ENCODE data around the gene PSENEN. TPM values are rescaled to one million over a fixed set of nuclear protein-coding genes. Genes with fewer than 3 reads are reported as not detected.

The PSENEN gene
- total RNA-seq, 2 donors from 2014 or later: 39.9 to 65.2 TPM

DNA sequence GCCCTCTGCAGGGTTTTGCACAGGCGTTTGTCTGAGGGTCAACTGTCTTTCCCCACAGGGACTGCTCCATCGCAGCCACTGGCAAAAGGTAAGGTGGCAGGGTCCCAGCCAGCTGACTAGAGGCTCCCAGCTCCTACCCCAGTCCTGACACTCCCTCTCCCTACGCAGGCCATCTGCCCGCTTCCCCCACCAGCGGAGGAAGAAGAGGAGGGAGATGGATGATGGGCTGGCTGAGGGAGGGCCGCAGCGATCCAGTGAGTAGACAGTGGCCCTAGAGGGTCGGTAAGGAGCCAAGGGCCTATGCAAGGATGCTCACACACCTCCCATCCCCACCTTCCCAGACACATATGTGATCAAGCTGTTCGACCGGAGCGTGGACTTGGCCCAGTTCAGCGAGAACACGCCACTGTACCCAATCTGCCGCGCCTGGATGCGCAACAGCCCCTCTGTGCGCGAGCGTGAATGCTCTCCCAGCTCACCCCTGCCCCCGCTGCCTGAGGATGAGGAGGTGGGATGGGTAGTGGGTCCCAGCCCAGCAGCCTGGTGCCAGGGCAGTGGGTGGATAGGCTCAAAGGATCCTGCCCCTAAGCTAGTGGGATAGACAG lies 7.4 kb downstream of the PSENEN start:
- DNase-seq (ENCODE audit: low spot score): no peak
- no peaks in the 10 kb centered on the region for H3K27me3 ChIP-seq (replicated peaks; ENCODE audit: insufficient read depth)
- peaks cover 0 to 17% of the 10 kb centered on the region in 2 donors for H3K36me3 ChIP-seq
- intact Hi-C loops (cut with DNase I): loop anchor here (10.0 kb wide), 1 partner anchor 302 kb away; the partner anchor contains the start of genes THAP8 and WDR62
- no peaks in the 10 kb centered on the region for H3K9me3 ChIP-seq
- peaks cover 5% of the 10 kb centered on the region for H3K4me1 ChIP-seq (replicated peaks)
- H3K4me3 ChIP-seq: no peak overlapping the region
- 95% methylated on average over 20 of the region's 20 CpGs for WGBS
- TF ChIP-seq, protein P1, sequence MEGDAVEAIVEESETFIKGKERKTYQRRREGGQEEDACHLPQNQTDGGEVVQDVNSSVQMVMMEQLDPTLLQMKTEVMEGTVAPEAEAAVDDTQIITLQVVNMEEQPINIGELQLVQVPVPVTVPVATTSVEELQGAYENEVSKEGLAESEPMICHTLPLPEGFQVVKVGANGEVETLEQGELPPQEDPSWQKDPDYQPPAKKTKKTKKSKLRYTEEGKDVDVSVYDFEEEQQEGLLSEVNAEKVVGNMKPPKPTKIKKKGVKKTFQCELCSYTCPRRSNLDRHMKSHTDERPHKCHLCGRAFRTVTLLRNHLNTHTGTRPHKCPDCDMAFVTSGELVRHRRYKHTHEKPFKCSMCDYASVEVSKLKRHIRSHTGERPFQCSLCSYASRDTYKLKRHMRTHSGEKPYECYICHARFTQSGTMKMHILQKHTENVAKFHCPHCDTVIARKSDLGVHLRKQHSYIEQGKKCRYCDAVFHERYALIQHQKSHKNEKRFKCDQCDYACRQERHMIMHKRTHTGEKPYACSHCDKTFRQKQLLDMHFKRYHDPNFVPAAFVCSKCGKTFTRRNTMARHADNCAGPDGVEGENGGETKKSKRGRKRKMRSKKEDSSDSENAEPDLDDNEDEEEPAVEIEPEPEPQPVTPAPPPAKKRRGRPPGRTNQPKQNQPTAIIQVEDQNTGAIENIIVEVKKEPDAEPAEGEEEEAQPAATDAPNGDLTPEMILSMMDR (IDR thresholded peaks at IDR 0.05): no peak
- no peak for TF ChIP-seq POLR2AphosphoS5 (IDR thresholded peaks at IDR 0.05)
- no peak for TF ChIP-seq POLR2A (IDR thresholded peaks at IDR 0.05)
- H3K27ac ChIP-seq: no peak overlapping the region

DNA sequence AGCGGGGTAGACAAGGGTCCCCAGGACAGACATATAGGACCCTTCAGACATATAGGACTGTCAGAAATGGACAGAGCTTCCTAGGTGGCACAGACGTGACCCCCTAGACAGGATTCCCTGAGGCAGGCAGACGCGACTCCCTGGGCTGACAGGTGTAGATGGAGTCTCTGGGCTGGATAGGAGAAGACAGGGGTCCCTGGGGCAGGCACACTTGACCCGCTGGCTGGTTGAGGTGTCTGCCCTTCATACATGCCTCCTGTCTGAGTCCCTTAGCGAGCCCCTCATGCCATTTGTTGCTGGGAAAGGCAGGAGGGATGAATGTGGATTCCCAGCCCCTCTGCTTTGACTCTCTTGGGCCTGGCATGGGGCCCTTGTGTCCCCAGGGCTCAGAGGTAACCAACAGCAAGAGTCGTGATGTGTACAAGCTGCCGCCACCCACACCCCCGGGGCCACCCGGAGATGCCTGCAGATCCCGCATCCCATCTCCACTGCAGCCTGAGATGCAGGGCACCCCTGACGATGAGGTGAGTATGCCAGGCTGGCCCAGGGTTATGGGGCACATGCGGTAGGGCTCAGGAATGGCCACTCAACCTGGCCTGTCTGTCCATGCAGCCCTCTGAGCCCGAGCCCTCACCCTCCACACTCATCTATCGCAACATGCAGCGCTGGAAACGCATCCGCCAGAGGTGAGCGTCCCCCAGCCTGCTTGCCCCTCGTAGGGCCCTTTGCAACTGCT lies 8.4 kb downstream of the PSENEN start:
- 93% methylated on average over 20 of the region's 20 CpGs for WGBS
- TF ChIP-seq POLR2AphosphoS5 (IDR thresholded peaks at IDR 0.05): no peak
- no peak for TF ChIP-seq POLR2A (IDR thresholded peaks at IDR 0.05)
- TF ChIP-seq, protein P1 (IDR thresholded peaks at IDR 0.05): no peak
- no peaks in the 10 kb centered on the region for H3K9me3 ChIP-seq
- intact Hi-C loops (cut with DNase I): loop anchor here (10.0 kb wide), 1 partner anchor 301 kb away; the partner anchor contains the start of genes THAP8 and WDR62
- H3K4me3 ChIP-seq: no peak overlapping the region
- H3K27ac ChIP-seq: no peak overlapping the region
- H3K4me1 ChIP-seq (replicated peaks): peaks cover 5% of the 10 kb centered on the region
- peaks cover 0 to 17% of the 10 kb centered on the region in 2 donors for H3K36me3 ChIP-seq
- DNase-seq (ENCODE audit: low spot score): no peak
- H3K27me3 ChIP-seq (replicated peaks; ENCODE audit: insufficient read depth): no peaks in the 10 kb centered on the region

DNA sequence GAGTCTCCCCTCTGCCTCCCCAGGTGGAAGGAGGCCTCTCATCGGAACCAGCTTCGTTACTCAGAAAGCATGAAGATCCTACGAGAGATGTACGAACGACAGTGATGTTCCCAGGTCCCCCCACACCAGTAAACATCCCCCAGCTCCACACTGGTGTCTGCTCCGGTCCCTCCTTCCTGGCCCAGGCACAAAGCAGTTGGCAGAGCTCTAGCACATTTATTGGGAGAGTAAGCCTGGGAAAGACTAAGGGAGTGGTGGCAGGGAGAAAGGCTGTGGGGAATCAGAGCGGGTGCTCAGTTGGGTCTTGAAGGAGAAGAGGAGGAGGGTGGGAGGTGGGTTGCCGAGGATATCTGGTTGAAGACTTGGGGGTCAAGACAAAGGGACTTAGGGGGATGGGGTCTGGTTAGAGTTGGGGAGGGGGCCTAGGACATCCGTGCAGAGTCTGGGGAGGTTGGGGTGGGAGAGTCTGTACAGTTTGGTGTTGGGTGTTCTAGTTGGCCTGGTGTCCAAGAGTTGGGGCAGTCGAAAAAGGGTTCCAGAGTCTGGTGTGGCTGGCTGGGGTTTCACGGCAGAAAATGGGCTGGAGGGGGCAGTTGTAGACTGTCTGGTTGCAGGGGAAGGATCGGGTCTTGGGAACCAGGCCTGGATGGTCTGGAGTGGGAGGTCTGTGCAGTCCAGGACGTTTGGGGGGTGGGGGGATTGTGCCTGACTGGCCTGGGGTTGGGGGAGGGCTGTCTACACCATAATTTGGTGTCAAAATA lies 9.1 kb downstream of the PSENEN start:
- no peak overlapping the region for H3K4me3 ChIP-seq
- DNase-seq (ENCODE audit: low spot score): no peak
- no peaks in the 10 kb centered on the region for H3K9me3 ChIP-seq
- intact Hi-C loops (cut with DNase I): loop anchor here (5.0 to 10.0 kb wide), 2 partner anchors 183 to 300 kb away; partner anchors contain the start of genes LRFN3, THAP8 and WDR62
- no peaks in the 10 kb centered on the region for H3K27me3 ChIP-seq (replicated peaks; ENCODE audit: insufficient read depth)
- peaks cover 0 to 17% of the 10 kb centered on the region in 2 donors for H3K36me3 ChIP-seq
- H3K4me1 ChIP-seq (replicated peaks): peaks cover 4% of the 10 kb centered on the region
- H3K27ac ChIP-seq: peak overlapping the region; percentile 73 to 79
- WGBS: 78% methylated on average over 13 of the region's 13 CpGs
- TF ChIP-seq, protein P1 (IDR thresholded peaks at IDR 0.05): no peak
- TF ChIP-seq POLR2A (IDR thresholded peaks at IDR 0.05) (no peak), POLR2AphosphoS5 (IDR thresholded peaks at IDR 0.05) (no peak)

DNA sequence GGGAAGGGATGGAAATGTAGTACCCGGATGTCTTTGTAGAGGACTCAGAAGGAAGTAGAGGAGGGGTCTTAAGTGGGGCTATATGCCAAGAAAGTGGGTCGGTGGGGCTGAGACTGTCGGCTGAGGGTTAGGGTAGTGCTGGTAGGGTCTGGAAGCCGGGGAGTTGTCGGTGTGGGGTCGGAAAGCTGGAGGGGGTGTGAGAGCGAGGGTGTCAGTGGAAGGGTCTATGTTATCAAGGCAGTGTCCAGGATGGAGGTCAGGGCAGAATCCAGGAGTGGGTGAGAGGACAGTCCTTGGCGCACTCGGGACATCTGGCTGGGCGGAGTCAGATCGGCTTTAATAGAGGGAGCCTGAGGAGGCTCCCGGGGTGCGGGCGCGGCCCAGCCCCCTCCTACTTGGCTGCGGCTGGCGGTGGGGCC lies 9.7 kb downstream of the PSENEN start:
- TF ChIP-seq POLR2AphosphoS5 (IDR thresholded peaks at IDR 0.05): no peak
- TF ChIP-seq, protein P1 (IDR thresholded peaks at IDR 0.05): no peak
- TF ChIP-seq POLR2A (IDR thresholded peaks at IDR 0.05): no peak
- Histone ChIP-seq H3K4me1 (replicated peaks) (peaks cover 6% of the 10 kb centered on the region), H3K27me3 (replicated peaks; ENCODE audit: insufficient read depth) (no peaks in the 10 kb centered on the region), H3K27ac (peak overlapping the region; percentile 73 to 79), H3K36me3 (peaks cover 0 to 17% of the 10 kb centered on the region in 2 donors), H3K9me3 (no peaks in the 10 kb centered on the region), H3K4me3 (peak overlapping the region; percentile 27 to 97)
- 30% methylated on average over 17 of the region's 17 CpGs for WGBS
- DNase-seq (ENCODE audit: low spot score): no peak
- intact Hi-C loops (cut with DNase I): loop anchor here (5.0 to 10.0 kb wide), 2 partner anchors 182 to 300 kb away; partner anchors contain the start of genes LRFN3, THAP8 and WDR62
